ENCODE measurements around the gene RNF213. TPM values are rescaled to one million over a fixed set of nuclear protein-coding genes. Genes with fewer than 3 reads are reported as not detected.

RNF213 gene
- total and polyA plus RNA-seq, 2 of the 8 experiments (the other 6 are each of a cell fraction or from before 2014, with no cell fraction given): 33.8 to 62.8 TPM

GRCh38 chr17:80308692-80309517, 48.3 kb downstream of the RNF213 start:
- H3K14ac ChIP-seq (ENCODE audit: insufficient read length): no peak overlapping the region
- TF ChIP-seq CBX8 (IDR thresholded peaks at IDR 0.05; ENCODE audit: borderline replicate concordance, low read depth, low read length) (no peak), CHD1 (IDR thresholded peaks at IDR 0.05; ENCODE audit: low read depth, low read length) (no peak), TAF7 (optimal IDR thresholded peaks at IDR 0.05; ENCODE audit: borderline replicate concordance, low read depth, low read length) (no peak), BCL11A (IDR thresholded peaks at IDR 0.05; ENCODE audit: low read depth in 2 of 2, low read length in 2 of 2) (no peak), MAX (IDR thresholded peaks at IDR 0.05) (no peak), POLR2AphosphoS5 (IDR thresholded peaks at IDR 0.05; ENCODE audit: low read depth, low read length) (no peak), POLR2A (IDR thresholded peaks at IDR 0.05; ENCODE audit: control extremely low read depth in 1 of 2, low read depth in 2 of 2, low read length in 2 of 2) (no peak)
- no peak overlapping the region for H3K4ac ChIP-seq (replicated peaks; ENCODE audit: insufficient read length, low read depth, low read length)
- H3K36me3 ChIP-seq (ENCODE audit: control insufficient read depth in 2 of 4, insufficient read depth in 4 of 4, low read length in 3 of 4): peaks cover 3 to 44% (median 26%) of the 10 kb centered on the region in 4 experiments; a peak in 6 of 8 replicates
- H3K9ac ChIP-seq (replicated peaks in 1 of 4; ENCODE audit: extremely low read depth in 1 of 4, low read depth in 3 of 4, low read length in 3 of 4): no peak overlapping the region
- H2BK20ac ChIP-seq (ENCODE audit: low read length): no peak overlapping the region
- no peak overlapping the region for H3K18ac ChIP-seq (ENCODE audit: extremely low read depth, low read length)
- no peak overlapping the region for H2BK12ac ChIP-seq (ENCODE audit: low read depth, low read length)
- ChIA-PET CTCF (ENCODE audit: partially characterized antibody) (interaction anchor here (1.0 to 1.7 kb wide), 3 partner anchors 21 to 70 kb away, joined by 3 to 8 read pairs (median 3); no protein-coding TSS in a partner anchor), POLR2A (ENCODE audit: partially characterized antibody) (interaction anchor here (1.2 to 2.6 kb wide), 3 partner anchors 8 to 40 kb away, joined by 3 to 8 read pairs (median 3); no protein-coding TSS in a partner anchor)
- no peak overlapping the region for H4K91ac ChIP-seq (replicated peaks; ENCODE audit: insufficient read length, low read length)
- H2BK120ac ChIP-seq (replicated peaks; ENCODE audit: low read depth, low read length): no peak overlapping the region
- peaks cover 0 to 3% of the 10 kb centered on the region in 2 experiments for H4K20me1 ChIP-seq (replicated peaks in 1 of 2; ENCODE audit: control insufficient read depth in 1 of 2, insufficient read depth in 2 of 2, low read length in 2 of 2)
- no peak overlapping the region for H2AK5ac ChIP-seq (ENCODE audit: low read depth, low read length)
- no peaks in the 10 kb centered on the region for H3K79me1 ChIP-seq (ENCODE audit: low read depth, low read length)
- H3K4me1 ChIP-seq (replicated peaks in 1 of 4; ENCODE audit: control insufficient read depth in 3 of 4, insufficient read depth in 4 of 4, low read length in 3 of 4): no peaks in the 10 kb centered on the region
- H3K27ac ChIP-seq (ENCODE audit: low read depth, low read length): no peak overlapping the region
- DNase-seq (ENCODE audit: low read depth in 1 of 2, low spot score in 2 of 2) (no peak), FAIRE-seq (no peak)
- no peak overlapping the region for H2AFZ ChIP-seq (ENCODE audit: low read length)
- H3K56ac ChIP-seq (replicated peaks; ENCODE audit: insufficient read length, low read depth, low read length): no peak overlapping the region
- H3K4me2 ChIP-seq (ENCODE audit: insufficient read depth in 1 of 2, low read depth in 2 of 2, low read length in 2 of 2): no peak overlapping the region
- no peak overlapping the region for H2BK15ac ChIP-seq (ENCODE audit: low read length)
- H2BK5ac ChIP-seq (ENCODE audit: low read depth, low read length): no peak overlapping the region
- H3K23me2 ChIP-seq (ENCODE audit: low read depth, low read length): peaks cover 3% of the 10 kb centered on the region; the same call in 1 of the 2 replicates
- H3K4me3 ChIP-seq (ENCODE audit: extremely low read depth in 1 of 4, insufficient read depth in 2 of 4, low read depth in 3 of 4, low read length in 4 of 4): no peak overlapping the region
- H3K27me3 ChIP-seq (replicated peaks in 1 of 4; ENCODE audit: control insufficient read depth in 3 of 4, extremely low read depth in 1 of 4, insufficient read depth in 3 of 4, low read length in 3 of 4): no peaks in the 10 kb centered on the region
- H3K9me3 ChIP-seq (ENCODE audit: insufficient read depth in 2 of 2, low read depth in 1 of 2, low read length in 1 of 2): peaks cover 11 to 13% of the 10 kb centered on the region in 2 experiments; a peak in 2 of 4 replicates
- 87% methylated on average over 16 of the region's 16 CpGs; no CpG with 5 or more reads in 1 of the 2 experiments for WGBS, 2 experiments (ENCODE audit: extremely low coverage in 1 of 2, insufficient coverage in 1 of 2, insufficient read length in 1 of 2, insufficient replicate concordance in 2 of 2, low coverage in 1 of 2, low lambda C conversion rate in 2 of 2, missing lambda C conversion rate in 1 of 2)
- no peaks in the 10 kb centered on the region for H3K79me2 ChIP-seq (ENCODE audit: control insufficient read depth in 1 of 2, insufficient read depth in 2 of 2, low read length in 2 of 2)
- H3K23ac ChIP-seq (ENCODE audit: insufficient read length): no peak overlapping the region
- no peak overlapping the region for H4K5ac ChIP-seq (ENCODE audit: insufficient read length, low read depth, low read length)
- no peak overlapping the region for H4K8ac ChIP-seq (ENCODE audit: extremely low read depth, insufficient read depth, low read length)

Measured in H1 (cell line).